H9 (cell line): ENCODE data around the gene HLA-A. TPM values are rescaled to one million over a fixed set of nuclear protein-coding genes. Genes with fewer than 3 reads are reported as not detected.

Experiments
- DNase-seq: peaks from one replicate; pipeline ENCODE4 v3.0.0-alpha.2; 2017
- H2AFZ ChIP-seq: one replicate; pipeline ENCODE4 v1.6.1; 2013; ENCODE audit warnings: mild to moderate bottlenecking, low read length, control low read depth, moderate library complexity
- H2AK5ac ChIP-seq: 2 replicates; pipeline ENCODE4 v1.6.1; 2013; ENCODE audit warnings: low read length, control low read depth, mixed read lengths; ENCODE audit not compliant: insufficient read length
- H2BK120ac ChIP-seq: one replicate; pipeline ENCODE4 v1.6.1; 2013; ENCODE audit warnings: low read depth, mild to moderate bottlenecking, low read length, control low read depth, inconsistent platforms; ENCODE audit not compliant: poor library complexity, severe bottlenecking
- H2BK12ac ChIP-seq: 2 replicates; pipeline ENCODE4 v1.6.1; 2013; ENCODE audit warnings: low read length, control low read depth, mixed read lengths, low read depth; ENCODE audit not compliant: insufficient read length
- H2BK15ac ChIP-seq: 2 replicates; pipeline ENCODE4 v1.6.1; 2013; ENCODE audit warnings: low read depth, low read length, control low read depth
- H2BK20ac ChIP-seq: one replicate; pipeline ENCODE4 v1.6.1; 2013; ENCODE audit warnings: low read depth, mild to moderate bottlenecking, low read length, control low read depth, inconsistent platforms; ENCODE audit not compliant: poor library complexity, severe bottlenecking
- H2BK5ac ChIP-seq: 2 replicates; pipeline ENCODE4 v1.6.1; 2013; ENCODE audit warnings: low read length, control low read depth, mixed read lengths; ENCODE audit not compliant: insufficient read length
- H3K14ac ChIP-seq: 2 replicates; pipeline ENCODE4 v1.6.1; 2013; ENCODE audit warnings: low read length, control low read depth; ENCODE audit not compliant: insufficient read depth
- H3K18ac ChIP-seq: 2 replicates; pipeline ENCODE4 v1.6.1; 2013; ENCODE audit warnings: low read depth, mild to moderate bottlenecking, mixed read lengths, low read length, control low read depth; ENCODE audit not compliant: insufficient read length
- H3K23ac ChIP-seq: 2 replicates; pipeline ENCODE4 v1.6.1; 2013; ENCODE audit warnings: low read length, control low read depth, mixed read lengths, low read depth; ENCODE audit not compliant: insufficient read length
- H3K23me2 ChIP-seq: 2 replicates; pipeline ENCODE4 v1.6.1; 2013; ENCODE audit warnings: low read depth, mild to moderate bottlenecking, mixed read lengths, low read length, control low read depth; ENCODE audit not compliant: insufficient read length, poor library complexity, severe bottlenecking
- H3K27ac ChIP-seq: 2 replicates; pipeline ENCODE4 v1.5.1; 2013; ENCODE audit warnings: low read length, control low read depth, mixed read lengths, low read depth; ENCODE audit not compliant: insufficient read length
- H3K27me3 ChIP-seq: 2 replicates; pipeline ENCODE4 v1.6.1; 2013; ENCODE audit warnings: low read length, control low read depth, inconsistent platforms; ENCODE audit not compliant: insufficient read depth
- H3K4ac ChIP-seq: 2 replicates; pipeline ENCODE4 v1.6.1; 2013; ENCODE audit warnings: low read depth, mild to moderate bottlenecking, control low read depth, inconsistent platforms, low read length, moderate library complexity
- H3K4me1 ChIP-seq: 2 replicates; pipeline ENCODE4 v1.6.1; 2013; ENCODE audit warnings: low read length, control low read depth, inconsistent platforms; ENCODE audit not compliant: insufficient read depth
- H3K4me2 ChIP-seq: 2 replicates; pipeline ENCODE4 v1.6.1; 2013; ENCODE audit warnings: low read length, control low read depth, mixed read lengths; ENCODE audit not compliant: insufficient read length, insufficient read depth
- H3K56ac ChIP-seq: 2 replicates; pipeline ENCODE4 v1.6.1; 2013; ENCODE audit warnings: low read depth, mild to moderate bottlenecking, mixed read lengths, low read length, control low read depth; ENCODE audit not compliant: insufficient read length
- H3K79me1 ChIP-seq: 2 replicates; pipeline ENCODE4 v1.6.1; 2013; ENCODE audit warnings: low read depth, mild to moderate bottlenecking, moderate library complexity, low read length, control low read depth, inconsistent platforms; ENCODE audit not compliant: insufficient read depth, poor library complexity, severe bottlenecking
- H3K79me2 ChIP-seq: 2 replicates; pipeline ENCODE4 v1.6.1; 2013; ENCODE audit warnings: low read length, control low read depth, inconsistent platforms; ENCODE audit not compliant: insufficient read depth
- H3K9ac ChIP-seq: 2 replicates; pipeline ENCODE4 v1.6.1; 2013; ENCODE audit warnings: low read length, control low read depth, mixed read lengths; ENCODE audit not compliant: insufficient read length; ENCODE audit errors: extremely low read depth
- H3K9me3 ChIP-seq: one replicate; pipeline ENCODE4 v1.6.1; 2013; ENCODE audit warnings: low read depth, low read length, inconsistent platforms; ENCODE audit not compliant: control insufficient read depth
- H3T11ph ChIP-seq: one replicate; pipeline ENCODE4 v1.6.1; 2013; ENCODE audit warnings: mild to moderate bottlenecking, low read length, control low read depth, inconsistent platforms
- H4K20me1 ChIP-seq: one replicate; pipeline ENCODE4 v1.6.1; 2013; ENCODE audit not compliant: control insufficient read depth, insufficient read length, insufficient read depth
- H4K5ac ChIP-seq: 2 replicates; pipeline ENCODE4 v1.6.1; 2013; ENCODE audit warnings: low read depth, mild to moderate bottlenecking, mixed read lengths, low read length, control low read depth; ENCODE audit not compliant: insufficient read length
- H4K8ac ChIP-seq: replicated peaks from 2 replicates; pipeline ENCODE4 v1.6.1; 2013; ENCODE audit warnings: low read length, control low read depth, mixed read lengths, low read depth; ENCODE audit not compliant: insufficient read length
- H4K91ac ChIP-seq: 2 replicates; pipeline ENCODE4 v1.6.1; 2013; ENCODE audit warnings: low read depth, mild to moderate bottlenecking, moderate library complexity, mixed read lengths, low read length, control low read depth; ENCODE audit not compliant: insufficient read length
- H3K27ac Mint-ChIP-seq, 3 experiments: 2 replicates in 2 of 3; 3 replicates in 1 of 3; pipeline ENCODE4 v1.8.0; 2020 to 2021; ENCODE audit warnings: mixed read lengths in 3 of 3, mild to moderate bottlenecking in 1 of 3, moderate library complexity in 1 of 3
- H3K27me3 Mint-ChIP-seq: 2 replicates; pipeline ENCODE4 v1.8.0; 2021; ENCODE audit warnings: low read depth, mild to moderate bottlenecking, moderate library complexity, mixed read lengths
- H3K36me3 Mint-ChIP-seq, 3 experiments: 2 replicates in 2 of 3; 3 replicates in 1 of 3; pipeline ENCODE4 v1.8.0; 2020 to 2021; ENCODE audit warnings: low read depth in 3 of 3, mixed read lengths in 3 of 3; ENCODE audit not compliant: insufficient read depth in 1 of 3
- H3K4me1 Mint-ChIP-seq, 2 experiments: 2 replicates each; pipeline ENCODE4 v1.8.0; 2020; ENCODE audit warnings: mixed read lengths in 2 of 2
- H3K4me3 Mint-ChIP-seq, 2 experiments: 2 replicates in 1 of 2; 3 replicates in 1 of 2; pipeline ENCODE4 v1.8.0; 2020 to 2021; ENCODE audit warnings: mild to moderate bottlenecking in 2 of 2, mixed read lengths in 2 of 2, moderate library complexity in 1 of 2
- H3K9me3 Mint-ChIP-seq, 2 experiments: 2 replicates in 1 of 2; 3 replicates in 1 of 2; pipeline ENCODE4 v1.8.0; 2020; ENCODE audit warnings: mild to moderate bottlenecking in 2 of 2, mixed read lengths in 2 of 2, moderate library complexity in 1 of 2
- CTCF ChIP-seq: fragments of 200-600 bp; sonication (generic); conservative IDR thresholded peaks from 3 replicates; pipeline ENCODE4 v1.8.0; 2021; ENCODE audit warnings: antibody characterized with exemption, mild to moderate bottlenecking
- WGBS: extraction: QIAGEN DNeasy Blood & Tissue Kit; methylation state at CpG from one replicate; pipeline ENCODE4 v1.1.7; 2013; ENCODE audit warnings: missing lambda C conversion rate, low lambda C conversion rate, mixed read lengths; ENCODE audit not compliant: insufficient read length; ENCODE audit errors: extremely low coverage; 5-methylcytosine and 5-hydroxymethylcytosine counted together
- total RNA-seq: library from RNA; stranded (reverse); gene quantifications from 2 replicates; pipeline ENCODE4 v1.2.1, GENCODE V29; 2021

HLA-A gene
- total RNA-seq, 1 experiment from 2014 or later, result 248 TPM

- Histone ChIP-seq H3K14ac (no peak overlapping the region), H3K23me2 (no peaks in the 10 kb centered on the region), H4K91ac (no peak overlapping the region), H3K4me1 (no peaks in the 10 kb centered on the region), H2AK5ac (no peak overlapping the region), H2BK12ac (no peak overlapping the region), H3K4me2 (no peak overlapping the region), H2BK20ac (no peak overlapping the region), H3K23ac (no peak overlapping the region), H4K8ac (no peak overlapping the region), H3K27me3 (no peaks in the 10 kb centered on the region), H4K20me1 (no peaks in the 10 kb centered on the region), H3K27ac (no peak overlapping the region), H2BK15ac (no peak overlapping the region), H3K18ac (no peak overlapping the region), H3K4ac (no peak overlapping the region), H2BK120ac (no peak overlapping the region), H3K9me3 (no peaks in the 10 kb centered on the region), H3K9ac (no peak overlapping the region), H3K79me2 (no peaks in the 10 kb centered on the region), H2AFZ (no peak overlapping the region), H4K5ac (no peak overlapping the region), H3T11ph (no peak overlapping the region), H2BK5ac (no peak overlapping the region), H3K79me1 (no peaks in the 10 kb centered on the region), H3K56ac (no peak overlapping the region)
- Mint-ChIP-seq H3K9me3 (no peaks in the 10 kb centered on the region), H3K27me3 (peaks cover 47% of the 10 kb centered on the region), H3K4me3 (no peak overlapping the region), H3K27ac (no peak overlapping the region), H3K36me3 (no peaks in the 10 kb centered on the region), H3K4me1 (peaks cover 0 to 6% of the 10 kb centered on the region in 2 experiments; a peak in 1 of 4 replicates)
- no peak for TF ChIP-seq CTCF
- WGBS, result no CpG with 5 or more reads among the region's 1 CpG
- no peak for DNase-seq
Observed at GRCh38 chr6:29909985-29910384, 32.3 kb upstream of the HLA-A start.
